ENCODE data around the gene GPC1. TPM values are rescaled to one million over a fixed set of nuclear protein-coding genes. Genes with fewer than 3 reads are reported as not detected.
A peak's percentile ranks its signal among the peaks of the same experiment; 100 is the strongest.

Gene GPC1
- total RNA-seq, 1 donor from 2014 or later: 36.0 TPM

DNA sequence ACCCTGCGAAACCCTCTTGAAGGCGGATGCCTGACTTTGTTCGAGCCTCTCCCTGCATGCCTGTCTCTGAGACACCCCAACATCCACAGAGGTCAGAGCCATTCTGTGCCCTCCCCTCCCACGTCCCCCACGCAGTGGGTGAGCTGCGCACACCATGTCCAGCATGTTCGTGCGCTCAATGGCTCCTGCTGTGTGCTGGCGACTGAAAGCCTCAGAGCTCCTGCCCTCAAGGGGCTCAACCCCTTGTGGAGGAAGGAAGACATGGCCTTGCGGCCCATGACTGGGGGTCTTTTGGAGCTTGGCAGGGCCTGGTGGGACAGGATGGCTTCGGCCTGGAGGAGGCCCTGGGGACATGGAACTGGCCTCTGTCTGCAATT lies 76.6 kb downstream of the GPC1 start:
- H3K36me3 ChIP-seq (ENCODE audit: control insufficient read depth in 3 of 3, insufficient read depth in 3 of 3, low read length in 3 of 3): peaks cover 2 to 12% (median 3%) of the 10 kb centered on the region in 3 donors
- H3K27ac ChIP-seq (ENCODE audit: low read depth, low read length): no peak overlapping the region
- peaks cover 0 to 2% (median 0%) of the 10 kb centered on the region in 3 donors for H3K4me1 ChIP-seq (ENCODE audit: control insufficient read depth in 3 of 3, insufficient read depth in 3 of 3, low read length in 3 of 3)
- H3K9me3 ChIP-seq (ENCODE audit: control insufficient read depth in 3 of 3, low read length in 3 of 3): no peaks in the 10 kb centered on the region
- H3K27me3 ChIP-seq (ENCODE audit: control insufficient read depth in 3 of 3, insufficient read depth in 3 of 3, low read length in 3 of 3): no peaks in the 10 kb centered on the region
- no peak overlapping the region for H3K9ac ChIP-seq (ENCODE audit: low read depth in 1 of 3, low read length in 3 of 3)
- H3K4me3 ChIP-seq (ENCODE audit: low read length in 3 of 3): no peak overlapping the region

DNA sequence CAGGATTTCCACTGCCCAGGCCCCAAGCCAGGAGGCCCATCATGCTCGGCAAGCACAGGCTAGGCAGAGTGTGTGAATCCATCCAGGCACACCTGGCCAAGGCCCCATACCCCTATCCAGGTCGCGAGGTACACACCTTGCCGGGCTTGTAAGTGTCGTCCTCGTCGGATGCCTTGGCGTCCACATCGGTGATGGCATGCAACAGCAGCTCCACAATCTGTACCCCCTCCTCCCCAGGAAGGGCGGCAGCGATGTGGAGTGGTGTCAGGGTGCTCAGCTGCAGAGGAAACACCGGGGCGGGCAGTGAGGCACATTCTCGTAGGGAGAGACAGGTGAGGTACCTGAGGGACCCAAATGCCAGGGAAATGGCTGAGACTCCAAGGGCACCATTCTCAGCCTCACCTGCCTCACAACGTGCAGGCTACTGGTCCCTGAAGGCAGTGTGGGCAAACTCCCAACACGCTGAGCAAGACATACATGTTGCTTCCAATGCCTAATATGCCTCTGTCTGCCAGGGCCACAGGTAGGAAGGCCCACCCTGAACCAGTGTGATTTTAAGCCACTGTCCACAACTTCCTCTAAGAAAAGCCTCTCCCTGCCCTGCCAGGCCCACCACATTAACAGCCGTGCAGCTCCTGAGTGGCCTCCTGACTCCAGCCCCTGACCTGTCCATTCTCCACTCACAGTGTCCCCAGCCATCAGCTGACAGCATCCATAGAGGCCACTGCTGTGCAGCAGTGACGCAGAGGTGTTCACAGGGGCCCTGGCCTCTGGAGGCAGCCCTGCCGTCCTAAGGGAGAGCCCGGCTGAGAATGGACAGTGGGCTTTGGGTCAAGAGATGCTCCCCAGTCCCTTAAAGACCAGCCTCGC lies 77.4 kb downstream of the GPC1 start:
- Histone ChIP-seq H3K36me3 (ENCODE audit: control insufficient read depth in 3 of 3, insufficient read depth in 3 of 3, low read length in 3 of 3) (peaks cover 2 to 12% (median 3%) of the 10 kb centered on the region in 3 donors), H3K4me1 (ENCODE audit: control insufficient read depth in 3 of 3, insufficient read depth in 3 of 3, low read length in 3 of 3) (peaks cover 0 to 2% (median 0%) of the 10 kb centered on the region in 3 donors), H3K27ac (ENCODE audit: low read depth, low read length) (no peak overlapping the region), H3K9me3 (ENCODE audit: control insufficient read depth in 3 of 3, low read length in 3 of 3) (no peaks in the 10 kb centered on the region), H3K27me3 (ENCODE audit: control insufficient read depth in 3 of 3, insufficient read depth in 3 of 3, low read length in 3 of 3) (no peaks in the 10 kb centered on the region), H3K9ac (ENCODE audit: low read depth in 1 of 3, low read length in 3 of 3) (no peak overlapping the region), H3K4me3 (ENCODE audit: low read length in 3 of 3) (no peak overlapping the region)

DNA sequence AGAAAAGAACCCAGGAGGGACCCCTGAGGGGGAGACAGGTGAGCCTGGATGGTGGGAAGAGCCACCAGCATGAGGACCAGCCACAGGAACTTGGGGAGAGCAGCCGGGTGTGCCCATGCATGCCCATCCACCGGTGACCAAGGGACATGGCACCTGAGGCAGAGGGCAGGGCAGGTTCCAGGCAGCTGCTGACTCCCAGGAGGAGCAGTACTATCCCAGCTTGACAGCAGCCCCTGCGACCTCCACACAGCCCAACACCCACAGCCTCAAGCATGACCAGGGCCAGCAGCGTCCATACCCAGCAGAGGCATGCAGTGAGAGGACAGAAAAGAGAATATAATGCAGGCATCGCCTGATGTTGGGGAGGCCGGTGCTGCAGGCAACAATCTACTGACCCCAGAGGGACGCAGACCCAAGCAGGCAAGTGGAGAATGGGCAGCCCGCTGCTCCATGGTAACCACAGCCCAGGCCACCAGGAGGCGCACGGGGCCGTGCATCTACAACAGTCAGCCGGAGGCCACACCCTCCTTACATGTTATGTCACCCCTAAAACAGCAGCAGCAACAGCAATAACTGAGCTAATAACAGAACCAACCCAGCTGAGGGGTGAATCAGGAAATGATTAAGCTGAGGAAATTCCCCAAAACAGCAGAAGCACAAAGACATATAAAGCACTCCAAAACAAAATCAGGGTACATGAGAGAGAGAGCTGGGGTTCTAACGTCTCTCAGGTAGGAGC lies 78.3 kb downstream of the GPC1 start:
- H3K27ac ChIP-seq (ENCODE audit: low read depth, low read length): no peak overlapping the region
- H3K9ac ChIP-seq (ENCODE audit: low read depth in 1 of 3, low read length in 3 of 3): no peak overlapping the region
- peaks cover 0 to under 1% (median 0%) of the 10 kb centered on the region in 3 donors for H3K27me3 ChIP-seq (ENCODE audit: control insufficient read depth in 3 of 3, insufficient read depth in 3 of 3, low read length in 3 of 3)
- peaks cover 0 to 2% (median 0%) of the 10 kb centered on the region in 3 donors for H3K4me1 ChIP-seq (ENCODE audit: control insufficient read depth in 3 of 3, insufficient read depth in 3 of 3, low read length in 3 of 3)
- H3K9me3 ChIP-seq (ENCODE audit: control insufficient read depth in 3 of 3, low read length in 3 of 3): no peaks in the 10 kb centered on the region
- H3K36me3 ChIP-seq (ENCODE audit: control insufficient read depth in 3 of 3, insufficient read depth in 3 of 3, low read length in 3 of 3): peaks cover 2 to 9% (median 3%) of the 10 kb centered on the region in 3 donors
- no peak overlapping the region for H3K4me3 ChIP-seq (ENCODE audit: low read length in 3 of 3)

DNA sequence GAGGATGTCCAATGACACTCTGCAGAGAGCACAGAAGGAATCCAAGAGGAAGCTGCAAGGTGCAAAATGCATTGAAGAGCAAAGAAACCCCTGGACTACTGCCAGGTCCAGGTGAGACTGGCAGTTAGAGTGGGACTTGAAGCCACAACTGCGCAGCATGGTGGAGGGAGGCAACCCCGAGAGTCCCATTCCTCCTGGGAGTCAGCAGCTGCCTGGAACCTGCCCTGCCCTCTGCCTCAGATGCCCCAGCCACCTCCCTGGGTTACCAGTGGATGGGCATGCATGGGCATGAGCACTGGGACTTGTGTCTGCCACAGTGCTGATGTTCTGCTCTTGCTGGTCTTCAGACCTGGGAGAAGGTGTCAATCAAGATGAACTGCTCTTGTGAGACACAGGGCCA lies 79.2 kb downstream of the GPC1 start:
- no peak overlapping the region for H3K9ac ChIP-seq (ENCODE audit: low read depth in 1 of 3, low read length in 3 of 3)

DNA sequence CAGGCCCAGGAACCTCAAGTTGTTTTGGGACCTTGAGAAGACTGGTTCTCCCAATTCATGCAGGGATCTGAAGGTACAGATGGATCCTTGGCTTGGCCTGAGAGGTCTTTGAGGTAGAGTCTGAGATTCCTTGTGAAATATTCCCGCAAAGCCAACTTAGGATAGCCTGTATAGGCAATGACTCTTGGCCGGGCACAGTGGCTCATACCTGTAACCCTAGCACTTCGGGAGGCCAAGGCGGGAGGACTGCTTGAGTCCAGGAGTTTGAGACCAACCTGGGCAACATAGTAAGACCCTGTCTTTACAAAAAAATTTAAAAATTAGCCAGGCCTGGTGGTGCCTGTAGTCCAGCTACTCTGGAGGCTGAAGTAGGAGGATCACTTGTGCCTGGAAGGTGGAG lies 81.9 kb downstream of the GPC1 start:
- H3K9me3 ChIP-seq (ENCODE audit: control insufficient read depth in 3 of 3, low read length in 3 of 3): no peaks in the 10 kb centered on the region
- H3K9ac ChIP-seq (ENCODE audit: low read depth in 1 of 3, low read length in 3 of 3): no peak overlapping the region
- H3K4me3 ChIP-seq (ENCODE audit: low read length in 3 of 3): no peak overlapping the region
- no peak overlapping the region for H3K27ac ChIP-seq (ENCODE audit: low read depth, low read length)
- peaks cover 0 to 6% (median 5%) of the 10 kb centered on the region in 3 donors for H3K4me1 ChIP-seq (ENCODE audit: control insufficient read depth in 3 of 3, insufficient read depth in 3 of 3, low read length in 3 of 3)
- peaks cover under 1 to 1% (median 1%) of the 10 kb centered on the region in 3 donors for H3K36me3 ChIP-seq (ENCODE audit: control insufficient read depth in 3 of 3, insufficient read depth in 3 of 3, low read length in 3 of 3)
- peaks cover 3 to 16% (median 8%) of the 10 kb centered on the region in 3 donors for H3K27me3 ChIP-seq (ENCODE audit: control insufficient read depth in 3 of 3, insufficient read depth in 3 of 3, low read length in 3 of 3)

More for the DNA sequence above, 79.2 kb downstream of the GPC1 start:
- Histone ChIP-seq H3K36me3 (ENCODE audit: control insufficient read depth in 3 of 3, insufficient read depth in 3 of 3, low read length in 3 of 3) (peaks cover 0 to 5% (median 2%) of the 10 kb centered on the region in 3 donors), H3K27me3 (ENCODE audit: control insufficient read depth in 3 of 3, insufficient read depth in 3 of 3, low read length in 3 of 3) (peaks cover 0 to 5% (median 0%) of the 10 kb centered on the region in 3 donors), H3K4me3 (ENCODE audit: low read length in 3 of 3) (no peak overlapping the region), H3K27ac (ENCODE audit: low read depth, low read length) (no peak overlapping the region), H3K4me1 (ENCODE audit: control insufficient read depth in 3 of 3, insufficient read depth in 3 of 3, low read length in 3 of 3) (peaks cover 0 to 2% (median 0%) of the 10 kb centered on the region in 3 donors), H3K9me3 (ENCODE audit: control insufficient read depth in 3 of 3, low read length in 3 of 3) (no peaks in the 10 kb centered on the region)

Small RNA genes within 50 kb of the gene (small RNA-seq; reads per million reads assigned to genes)
- 27.8 reads per million, percentile 94 among the genes with 10 or more reads in this experiment for gene MIR149

Other genes with a start within 250 kb of the GPC1 start
- 5.2 TPM for gene ANKMY1, start 122.3 kb downstream of the GPC1 start, total RNA-seq
- gene DUSP28, start 124.7 kb downstream of the GPC1 start, total RNA-seq: 8.4 TPM
- 15.7 TPM for gene RNPEPL1, start 132.8 kb downstream of the GPC1 start, total RNA-seq
- gene CAPN10, start 151.1 kb downstream of the GPC1 start, total RNA-seq: 12.0 TPM
- 1.0 TPM for gene GPR35, start 189.8 kb downstream of the GPC1 start, total RNA-seq
- gene AQP12B, start 247.2 kb downstream of the GPC1 start, total RNA-seq: not detected

All from skeletal muscle tissue (tissue), 5 donors.